GM19455 (cell line): ENCODE measurements around the gene PARD3.
A peak's percentile ranks its signal among the peaks of the same experiment; 100 is the strongest.
"Not testable (repeated sequence)": the region's sequence is repeated elsewhere in the genome, so short reads cannot be mapped to it uniquely, and the experiment has no call there.

Experiments
- ATAC-seq: cut with Tn5 transposase; IDR thresholded peaks from one replicate; pipeline ENCODE4 v1.9.1; 2021; ENCODE audit not compliant: unreplicated experiment

Gene PARD3

DNA sequence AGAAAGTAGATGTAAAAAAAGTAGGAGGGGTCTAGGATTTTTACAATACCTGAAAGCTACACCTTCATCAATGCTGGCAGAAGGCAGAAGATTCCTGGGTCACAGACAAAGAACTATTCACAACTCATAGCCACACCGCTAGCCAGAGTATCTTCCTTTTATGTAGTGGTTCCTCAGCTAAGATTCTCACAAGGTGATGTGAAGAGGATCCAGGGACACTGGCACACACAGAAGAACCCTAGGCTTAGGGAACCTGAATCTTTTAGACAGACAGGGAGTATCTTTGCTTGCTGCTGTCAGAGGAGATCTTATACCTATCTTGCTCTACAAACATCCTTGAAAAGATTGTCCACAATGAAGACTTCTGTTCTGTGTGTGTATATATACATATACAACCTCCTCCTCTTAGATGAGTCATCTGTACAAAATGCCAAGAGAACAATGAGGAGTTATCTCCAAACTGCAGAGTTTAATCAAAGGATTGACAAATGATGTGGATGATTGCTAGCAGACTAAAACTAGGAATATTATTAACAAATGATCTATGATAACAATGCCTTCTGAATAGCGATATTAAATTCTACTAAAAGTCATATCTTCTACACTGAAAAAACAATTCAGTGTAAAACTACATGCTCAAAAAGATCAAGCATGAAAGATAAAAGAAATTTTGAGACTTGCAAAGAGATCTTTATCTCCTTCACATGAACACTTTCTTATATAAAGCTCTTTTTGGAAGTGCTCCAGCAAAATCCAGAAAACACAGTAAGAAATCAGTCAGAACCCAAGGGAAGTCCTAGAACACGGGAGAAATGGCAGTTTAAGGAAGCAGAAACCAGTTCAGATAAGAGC lies 409.3 kb downstream of the PARD3 start:
- ATAC-seq = no peak

DNA sequence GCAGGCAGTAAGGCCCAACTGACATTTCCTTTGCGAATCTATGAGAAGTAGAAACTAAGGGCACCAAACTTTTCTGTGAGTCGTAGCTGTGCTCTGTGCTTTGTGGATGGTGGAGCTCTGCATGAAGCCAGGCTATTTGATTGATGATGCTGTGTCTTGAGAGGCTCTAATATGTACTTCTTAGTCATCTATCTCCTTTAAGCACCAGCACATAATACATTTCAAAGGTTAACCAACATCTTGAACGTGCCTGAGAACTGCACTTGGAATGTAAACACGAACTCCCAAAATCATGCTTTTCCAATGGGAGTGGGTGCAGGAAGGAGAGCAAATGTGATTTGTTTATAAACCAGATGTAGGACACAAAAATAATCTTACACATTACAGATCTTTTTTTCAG lies 411.6 kb downstream of the PARD3 start:
- no peak for ATAC-seq

DNA sequence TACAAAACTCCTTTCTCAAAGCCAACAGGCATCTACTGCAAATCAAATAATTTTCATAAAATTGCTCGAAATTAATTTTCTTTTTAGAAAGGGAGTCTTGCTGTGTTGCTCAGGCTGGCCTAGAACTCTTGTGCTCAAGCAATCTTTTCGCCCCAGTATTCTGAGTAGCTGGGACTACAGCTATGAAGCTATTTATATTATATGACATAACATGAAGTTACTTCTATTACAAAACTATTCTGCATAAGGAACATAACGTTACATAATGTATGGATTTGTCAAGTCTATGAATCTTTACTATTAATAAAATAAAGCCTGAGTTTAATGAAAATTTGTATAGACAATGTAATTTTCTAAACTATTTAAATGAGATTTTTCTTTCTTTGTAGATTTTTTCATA lies 415.0 kb downstream of the PARD3 start:
- ATAC-seq = no peak

DNA sequence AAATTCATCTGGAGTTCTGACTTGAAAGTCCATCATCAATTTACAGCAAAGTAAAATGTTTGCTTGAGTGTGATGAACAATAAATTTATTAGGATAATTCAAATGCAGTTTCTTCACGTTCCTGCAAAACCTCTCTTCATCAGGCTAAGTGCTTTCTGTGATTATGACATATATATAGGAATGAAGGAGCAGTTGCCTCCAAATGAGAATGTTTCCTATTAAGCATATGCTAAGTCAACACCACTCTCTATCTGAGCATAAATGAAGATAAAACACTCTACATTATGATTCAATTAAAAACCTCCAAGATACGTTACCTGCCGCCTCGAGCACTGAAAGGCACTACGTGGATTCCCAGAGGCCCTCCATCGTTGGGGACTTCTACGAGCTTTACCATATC lies 416.1 kb downstream of the PARD3 start:
- no peak for ATAC-seq

DNA sequence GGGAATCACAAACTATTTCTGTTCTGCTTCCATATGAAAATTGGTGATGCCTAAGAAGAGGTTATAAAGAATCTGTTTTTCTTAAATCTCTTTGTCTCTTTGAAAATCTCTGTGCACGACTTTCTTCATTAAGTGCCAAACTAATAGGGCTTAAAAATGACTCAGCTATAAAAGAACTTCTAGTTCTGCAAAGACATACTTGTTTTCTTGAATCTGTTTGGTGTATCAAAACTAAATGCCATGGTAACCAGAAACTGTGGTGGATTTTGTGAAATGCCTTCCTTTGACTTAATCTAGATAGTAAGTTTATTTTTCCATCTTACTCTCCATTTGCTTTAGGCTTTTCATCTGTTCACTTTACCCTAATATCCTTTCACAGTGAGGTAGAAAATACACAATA lies 417.8 kb downstream of the PARD3 start:
- ATAC-seq = no peak

DNA sequence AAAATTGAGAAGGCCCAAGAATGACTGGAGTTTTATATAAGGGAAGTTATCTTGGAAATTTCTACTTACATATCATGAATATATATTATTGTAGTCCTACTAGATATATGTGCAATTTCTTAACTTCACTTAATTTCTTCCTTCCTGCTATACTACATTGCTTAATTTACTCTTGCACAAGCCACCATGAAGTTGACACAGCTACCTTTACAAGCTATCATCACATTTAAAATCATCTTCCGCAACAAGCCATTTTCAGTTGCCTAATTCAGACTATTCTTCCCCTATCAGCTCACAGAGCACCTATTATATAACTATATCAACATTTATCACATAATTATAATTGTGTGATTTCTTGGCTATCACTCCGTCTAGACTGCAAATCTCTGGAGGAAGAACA lies 418.4 kb downstream of the PARD3 start:
- no peak for ATAC-seq

DNA sequence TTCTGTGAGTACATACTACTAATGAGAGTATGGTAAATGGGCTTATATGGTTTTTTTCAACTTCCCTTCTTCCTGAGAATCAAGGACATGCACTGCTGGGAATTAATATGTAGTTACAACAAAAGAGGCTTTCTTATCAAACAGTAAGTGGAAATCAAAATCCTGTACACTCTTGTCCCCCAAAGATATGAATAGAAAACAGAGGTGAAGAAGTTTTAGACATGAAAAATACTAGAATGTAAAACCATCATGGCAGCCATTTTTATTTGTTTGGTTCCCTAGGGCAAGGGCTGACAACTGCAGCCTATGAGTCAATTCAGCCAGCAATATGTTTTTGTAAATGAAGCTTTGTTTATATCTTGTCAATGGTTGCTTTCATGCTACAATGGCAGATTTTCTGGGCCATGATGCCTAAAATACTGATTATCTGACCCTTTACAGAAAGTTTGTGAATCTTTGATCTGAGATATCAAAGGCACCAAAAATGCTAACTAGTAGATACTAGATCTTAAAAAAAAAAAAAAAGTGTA lies 422.4 kb downstream of the PARD3 start:
- ATAC-seq = no peak

DNA sequence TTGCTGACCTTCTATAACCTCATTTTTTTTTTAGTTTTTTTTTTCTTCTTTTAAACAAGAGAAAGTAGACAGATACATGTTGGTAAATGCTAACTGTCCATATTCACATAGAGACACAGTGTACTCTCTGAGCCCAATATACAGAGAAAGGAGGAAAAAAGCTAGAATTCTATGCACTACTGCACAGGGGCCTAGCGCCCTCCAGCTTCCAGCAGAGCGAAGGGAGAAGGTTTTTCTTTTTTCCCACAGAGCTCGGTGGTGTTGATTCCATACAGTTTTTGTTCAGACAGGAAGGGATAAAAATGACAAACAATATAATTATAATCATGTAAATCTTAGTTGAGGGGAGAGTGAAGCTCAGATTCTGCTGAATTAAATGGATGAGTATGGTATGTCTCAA lies 423.9 kb downstream of the PARD3 start:
- ATAC-seq = not testable (repeated sequence)

DNA sequence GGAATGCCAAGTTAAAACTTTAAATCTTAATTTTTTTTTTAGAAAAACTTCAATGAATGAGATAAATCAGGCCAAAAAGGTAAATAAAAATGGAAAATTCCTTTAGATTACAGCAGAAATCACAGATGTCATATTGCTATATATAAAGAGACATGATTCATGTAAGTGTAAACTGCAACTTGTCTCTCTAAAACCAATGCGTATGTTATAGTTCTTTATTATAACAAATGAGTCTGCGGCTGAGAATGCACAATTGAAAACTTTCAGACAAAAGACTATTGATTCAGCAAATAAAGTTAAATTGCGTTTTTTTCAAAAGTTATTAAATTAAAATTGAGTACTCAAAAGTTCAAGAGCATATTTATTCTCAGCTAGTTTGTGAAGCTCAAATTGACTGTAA lies 425.3 kb downstream of the PARD3 start:
- ATAC-seq = no peak

DNA sequence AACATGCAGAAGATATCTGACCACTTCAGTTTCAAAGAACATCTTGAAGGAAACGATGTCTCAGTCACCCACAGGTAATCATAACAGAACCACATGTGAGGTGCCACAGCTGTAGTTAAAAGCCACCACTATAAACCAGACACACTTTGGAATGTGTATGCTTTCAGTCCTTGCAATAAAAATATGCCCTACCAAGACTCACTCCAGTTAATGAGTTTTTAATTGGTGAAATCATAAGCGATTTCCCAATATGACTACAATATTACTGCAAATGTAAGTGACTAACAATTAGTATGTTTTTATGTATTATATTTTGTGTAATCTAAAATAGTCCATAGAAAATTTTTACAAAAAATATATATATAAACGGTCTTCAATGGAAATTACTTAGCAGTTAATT lies 428.2 kb downstream of the PARD3 start:
- no peak for ATAC-seq

DNA sequence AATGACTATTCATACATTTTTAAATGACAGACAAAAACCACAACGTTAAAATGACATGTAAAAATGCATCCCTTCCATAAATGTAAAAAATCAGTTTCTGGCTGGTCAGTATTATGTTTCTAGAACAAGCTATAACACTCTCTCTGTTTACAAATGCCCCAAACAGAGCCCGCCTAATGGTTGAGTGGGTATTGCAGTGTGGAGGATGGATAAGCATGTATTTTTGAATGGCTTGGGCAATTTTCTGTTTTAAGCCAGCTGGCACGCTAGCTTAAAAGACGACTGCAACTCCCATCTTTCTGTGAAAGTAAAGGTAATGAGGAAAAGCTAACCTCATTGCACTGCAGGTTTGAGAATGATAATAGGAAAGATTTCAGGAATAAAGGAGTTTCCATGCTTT lies 430.7 kb downstream of the PARD3 start:
- ATAC-seq = no peak

DNA sequence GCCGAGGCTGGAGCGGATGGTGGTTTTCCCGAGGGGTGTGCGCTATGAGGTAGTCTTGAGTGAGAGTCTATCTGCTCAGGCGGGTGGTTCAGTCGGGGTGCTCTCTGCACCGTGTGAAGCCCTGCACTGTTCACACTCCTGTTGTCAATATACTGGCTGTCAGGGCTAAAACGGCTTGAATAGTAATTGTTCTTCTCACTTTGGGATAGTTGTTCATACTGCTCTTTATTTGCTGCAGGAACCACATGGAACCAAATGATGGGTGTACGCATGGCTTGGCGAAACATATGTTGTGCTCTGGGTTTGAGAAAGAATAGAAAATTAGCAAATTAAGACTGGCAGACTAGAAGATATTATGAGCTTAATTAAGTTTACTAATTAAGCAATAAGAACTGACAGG lies 432.5 kb downstream of the PARD3 start:
- ATAC-seq = no peak

DNA sequence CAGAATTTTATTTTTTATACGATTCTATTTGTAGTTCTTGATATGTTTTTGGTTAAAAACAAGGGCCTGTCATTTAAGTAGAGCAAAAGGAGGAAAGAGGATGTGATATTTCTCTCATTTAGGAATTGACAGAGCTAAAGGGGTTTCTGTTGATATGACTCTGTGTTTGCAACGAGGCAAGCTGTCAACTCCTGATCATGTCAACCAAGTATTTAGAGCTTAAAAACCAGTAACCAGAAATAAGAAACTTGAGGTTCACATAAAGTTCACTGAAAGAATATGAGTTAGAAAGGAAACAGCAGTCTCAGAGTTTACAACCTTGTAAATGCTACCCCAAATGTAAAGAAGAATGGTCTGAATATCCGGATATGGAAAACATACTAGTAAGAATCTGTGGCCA lies 434.2 kb downstream of the PARD3 start:
- ATAC-seq = no peak

DNA sequence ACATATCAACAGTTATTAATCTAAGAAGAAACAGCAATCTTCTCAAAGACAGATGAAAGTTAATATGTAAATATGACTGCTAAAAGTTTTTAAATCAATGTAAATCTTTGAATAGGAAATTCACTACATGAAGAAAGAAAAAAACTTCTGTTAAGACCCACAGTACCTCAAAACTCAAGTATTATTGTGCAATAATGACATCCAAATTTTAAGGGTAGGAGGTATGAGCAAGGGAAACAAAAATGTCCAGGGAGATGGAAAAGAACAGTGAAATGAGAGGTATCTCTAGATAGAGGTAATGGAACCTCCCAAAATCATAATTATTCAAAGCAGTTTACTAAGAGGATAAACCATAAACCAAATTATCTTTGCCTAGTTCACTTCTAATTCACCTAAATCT lies 436.8 kb downstream of the PARD3 start:
- ATAC-seq = no peak

DNA sequence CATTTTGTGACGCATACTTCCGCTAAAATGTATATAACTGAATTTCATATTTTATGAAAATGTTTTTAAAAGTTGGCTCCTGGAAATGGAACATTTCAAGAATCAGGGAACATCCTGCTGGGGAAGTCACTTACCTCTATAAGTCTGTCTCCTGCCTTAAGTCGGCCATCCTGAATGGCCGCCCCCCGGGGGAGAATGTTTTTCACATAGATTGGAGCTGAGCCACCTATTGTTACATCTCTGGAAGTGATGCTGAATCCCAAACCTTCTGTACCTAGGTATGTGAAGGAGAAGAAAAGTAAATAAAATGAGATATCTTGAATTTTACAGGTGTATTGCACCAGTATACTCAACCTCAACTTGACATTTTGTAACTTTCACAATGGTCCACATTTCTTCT lies 437.3 kb downstream of the PARD3 start:
- ATAC-seq = no peak

DNA sequence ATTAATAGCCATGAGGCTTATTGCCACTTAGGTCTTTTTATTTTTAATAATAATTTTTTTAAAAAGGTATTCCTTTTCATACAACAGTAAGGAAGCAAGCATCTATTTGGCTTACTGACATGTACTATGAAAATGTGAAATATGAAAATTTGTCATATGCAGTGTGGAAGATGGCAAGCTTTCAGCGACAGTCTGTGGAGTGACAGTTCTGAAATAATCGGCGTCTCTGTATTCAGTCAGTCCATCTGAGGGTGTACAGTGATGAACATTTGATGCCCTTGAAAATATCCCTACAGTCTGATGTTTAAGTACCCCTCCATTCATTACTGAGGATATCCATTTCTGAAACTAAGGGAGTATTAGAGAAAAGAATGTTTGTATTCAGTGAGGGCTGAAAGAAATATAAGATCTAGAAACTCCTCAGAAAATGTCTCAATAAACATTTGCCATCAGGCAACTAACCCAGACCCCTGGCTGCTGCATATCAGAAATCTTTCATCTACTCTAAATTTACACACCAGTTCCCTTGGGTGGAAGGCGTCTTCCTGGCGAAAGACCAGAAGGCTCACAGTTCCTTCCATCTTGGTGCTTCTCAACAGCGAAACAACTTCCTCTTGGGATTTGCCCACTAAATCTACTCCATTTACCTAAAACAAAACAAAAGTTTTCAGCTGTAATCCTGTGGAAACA lies 440.6 kb downstream of the PARD3 start:
- peak; percentile 15 for ATAC-seq

DNA sequence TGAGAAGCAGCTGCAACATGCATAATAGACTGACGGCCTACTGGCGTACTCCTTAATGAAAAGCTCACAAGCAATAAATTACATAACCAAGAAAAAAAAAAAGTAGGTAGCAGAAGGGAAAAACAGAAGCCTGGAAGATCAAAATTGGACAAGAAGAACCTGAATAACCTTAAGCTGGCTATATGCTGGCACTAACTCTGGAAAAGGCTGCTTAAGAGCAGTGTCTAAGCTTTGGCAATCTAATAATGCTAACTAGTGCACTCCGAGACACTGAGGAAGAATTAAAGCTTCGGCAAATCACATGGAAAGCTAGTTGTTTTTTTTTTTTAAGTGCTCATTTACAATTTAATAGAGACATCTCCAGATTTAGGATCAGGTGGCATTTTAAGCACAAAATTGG lies 441.9 kb downstream of the PARD3 start:
- no peak for ATAC-seq

DNA sequence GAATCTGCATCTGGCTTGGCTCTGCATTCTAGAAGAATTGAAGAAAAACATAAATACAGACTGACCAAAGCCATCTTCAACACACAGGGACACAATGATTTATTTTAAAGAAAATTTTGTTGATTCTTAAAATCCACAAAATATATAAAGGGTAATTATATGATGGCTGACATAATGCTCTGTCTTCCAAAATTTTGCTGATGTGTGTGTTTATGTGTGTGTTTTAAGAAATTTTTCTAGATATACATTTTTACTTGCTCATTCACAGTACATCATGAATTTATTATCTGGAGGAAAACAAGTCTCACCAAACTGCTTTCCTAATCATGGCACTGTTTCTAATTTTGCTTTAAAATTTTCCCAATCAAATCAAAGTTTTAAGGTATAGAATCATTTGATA lies 442.6 kb downstream of the PARD3 start:
- ATAC-seq = no peak

DNA sequence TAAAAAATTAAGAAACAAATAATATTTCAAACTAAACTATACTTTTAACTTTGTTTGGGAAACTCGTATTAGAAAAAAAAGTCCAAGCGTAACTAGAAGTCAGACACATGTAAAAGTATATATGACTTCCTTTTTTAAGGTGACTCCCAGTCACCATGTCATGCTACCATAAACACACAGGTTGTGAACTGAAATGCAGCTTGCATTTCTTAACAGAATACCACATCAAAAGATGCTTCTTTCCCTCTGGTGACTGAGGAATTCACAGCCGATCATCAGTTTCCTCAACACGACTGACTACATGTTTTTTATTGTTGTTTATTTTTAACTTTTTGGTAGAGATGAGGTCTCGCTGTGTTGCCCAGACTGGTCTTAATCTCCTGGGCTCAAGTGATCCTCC lies 445.0 kb downstream of the PARD3 start:
- ATAC-seq = no peak

DNA sequence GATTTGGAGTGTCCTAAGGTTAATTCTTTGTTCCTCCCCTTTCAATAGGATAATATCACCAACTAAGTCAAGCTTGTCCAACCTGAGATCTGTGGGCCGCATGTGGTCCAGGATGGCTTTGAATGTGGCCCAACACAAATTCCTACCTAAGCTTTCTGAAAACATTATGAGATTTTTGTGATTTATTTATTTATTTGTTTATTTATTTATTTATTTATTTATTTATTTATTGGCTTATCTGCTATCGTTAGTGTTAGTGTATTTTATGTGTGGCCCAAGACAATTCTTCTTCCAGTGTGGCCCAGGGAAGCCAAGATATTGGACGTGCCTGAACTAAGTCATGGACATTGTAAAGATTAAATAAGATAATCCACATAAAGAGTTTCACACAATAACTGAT lies 446.0 kb downstream of the PARD3 start:
- no peak for ATAC-seq

DNA sequence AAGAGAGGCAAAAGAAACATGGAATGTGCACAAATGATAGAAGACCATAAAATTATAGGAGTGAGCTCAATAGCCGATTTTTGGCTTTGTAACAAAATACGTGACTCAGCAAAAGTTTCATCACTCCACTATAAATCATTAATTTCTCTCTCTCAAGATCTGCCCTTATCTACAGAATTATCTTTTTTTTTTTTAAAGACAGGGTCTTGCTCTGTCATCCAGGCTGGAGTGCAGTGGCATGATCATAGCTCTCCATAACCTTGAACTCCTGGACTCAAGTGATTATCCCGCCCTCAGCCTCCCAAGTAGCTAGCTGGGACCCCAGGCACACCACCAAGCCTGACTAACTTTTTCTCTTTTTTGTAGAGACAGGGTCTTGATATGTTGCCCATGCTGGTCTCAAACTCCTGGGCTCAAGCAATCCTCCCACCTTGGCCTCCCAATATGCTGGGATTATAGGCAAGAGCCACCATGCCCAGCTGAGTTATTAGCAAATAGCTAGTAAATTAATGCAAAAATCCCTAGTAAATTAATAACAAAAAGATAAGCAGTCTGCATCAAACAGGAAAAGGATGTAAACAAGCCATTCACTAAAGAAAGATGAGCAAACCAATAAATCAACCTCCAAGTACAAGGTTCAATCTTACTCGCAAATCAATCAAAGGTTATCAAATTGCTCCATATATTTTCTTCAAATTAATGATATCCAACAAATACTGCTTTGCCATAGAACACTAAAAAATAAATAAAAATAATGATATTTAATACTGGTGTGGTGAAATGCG lies 450.7 kb downstream of the PARD3 start:
- ATAC-seq = no peak

DNA sequence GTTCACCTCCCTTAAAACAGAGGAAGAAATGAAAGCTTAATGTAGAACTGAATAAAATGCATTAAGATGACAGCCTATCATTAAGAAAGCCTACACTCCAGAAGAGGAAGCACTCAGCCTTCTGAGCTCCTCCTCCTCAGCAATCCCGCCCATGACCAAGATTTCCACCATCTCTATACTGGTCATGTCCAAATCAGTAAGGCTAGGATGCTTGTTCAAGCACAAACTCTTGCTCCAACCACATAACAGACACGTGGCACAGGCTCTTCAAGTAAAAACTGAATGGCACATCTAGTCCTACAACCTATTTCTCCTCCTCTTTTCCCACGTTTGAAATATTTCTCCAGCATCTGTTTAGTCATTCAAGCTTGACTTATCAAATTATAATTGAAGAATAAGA lies 454.1 kb downstream of the PARD3 start:
- ATAC-seq = no peak
